Smooth muscle cell (in vitro differentiated cells): Measurements from ENCODE around the gene AGMO. TPM values are rescaled to one million over a fixed set of nuclear protein-coding genes. Genes with fewer than 3 reads are reported as not detected.

Experiments used
- DNase-seq: peaks from one replicate; lab custom pipeline; 2025; ENCODE audit not compliant: unreplicated experiment; lab: John Stamatoyannopoulos, UW
- H2AFZ ChIP-seq: fragments of 200-600 bp; sonication (generic); 2 replicates; pipeline ENCODE4 v1.6.0; 2016; ENCODE audit warnings: antibody characterized with exemption, low read depth, mild to moderate bottlenecking
- H3F3A ChIP-seq: fragments of 200-600 bp; sonication (generic); 2 replicates; pipeline ENCODE4 v1.6.0; 2017; ENCODE audit warnings: antibody characterized with exemption, low read depth
- H3K27ac ChIP-seq: fragments of 200-600 bp; sonication (generic); 2 replicates; pipeline ENCODE4 v1.5.1; 2016; ENCODE audit warnings: low read depth, mild to moderate bottlenecking
- H3K27me3 ChIP-seq: fragments of 200-600 bp; sonication (generic); 2 replicates; pipeline ENCODE4 v1.6.1; 2016; ENCODE audit warnings: low read depth, mild to moderate bottlenecking
- H3K36me3 ChIP-seq: fragments of 200-600 bp; sonication (generic); 2 replicates; pipeline ENCODE4 v1.5.1; 2016; ENCODE audit warnings: low read depth
- H3K4me1 ChIP-seq: fragments of 200-600 bp; sonication (generic); 2 replicates; pipeline ENCODE4 v1.5.1; 2016; ENCODE audit warnings: low read depth
- H3K4me2 ChIP-seq: fragments of 200-600 bp; sonication (generic); 2 replicates; pipeline ENCODE4 v1.6.0; 2016; ENCODE audit warnings: mild to moderate bottlenecking
- H3K4me3 ChIP-seq: fragments of 200-600 bp; sonication (generic); 2 replicates; pipeline ENCODE4 v1.5.1; 2016; ENCODE audit warnings: mild to moderate bottlenecking
- H3K79me2 ChIP-seq: fragments of 200-600 bp; sonication (generic); 2 replicates; pipeline ENCODE4 v1.6.0; 2016; ENCODE audit warnings: low read depth, mild to moderate bottlenecking
- H3K9ac ChIP-seq: fragments of 200-600 bp; sonication (generic); 2 replicates; pipeline ENCODE4 v1.6.0; 2016; ENCODE audit warnings: low read depth
- H3K9me3 ChIP-seq: fragments of 200-600 bp; sonication (generic); replicated peaks from 2 replicates; pipeline ENCODE4 v1.5.1; 2016; ENCODE audit warnings: low read depth
- H4K20me1 ChIP-seq: fragments of 200-600 bp; sonication (generic); 2 replicates; pipeline ENCODE4 v1.6.0; 2016; ENCODE audit warnings: low read depth
- CTCF ChIP-seq: fragments of 200-600 bp; sonication (generic); IDR thresholded peaks from 2 replicates; pipeline ENCODE4 v1.5.1; 2017; ENCODE audit warnings: borderline replicate concordance, mild to moderate bottlenecking, antibody characterized with exemption; ENCODE audit not compliant: insufficient read depth, poor library complexity, severe bottlenecking
- WGBS: methylation state at CpG from one replicate; pipeline ENCODE4 v1.1.7; 2016; ENCODE audit warnings: low lambda C conversion rate; 5-methylcytosine and 5-hydroxymethylcytosine counted together
- polyA plus RNA-seq: library from polyadenylated mRNA; unstranded; fragments of >200 nt; fragmentation: Nextera tagmentation; extraction: Ambion mirVana; gene quantifications from 2 replicates; pipeline ENCODE4 v1.2.1, GENCODE V29; 2016
- total RNA-seq: library from RNA; depleted of rRNA; stranded (reverse); fragments of >200 nt; gene quantifications from 2 replicates; pipeline ENCODE4 v1.2.3, GENCODE V29; 2014

Gene AGMO
- total and polyA plus RNA-seq, 2 experiments from 2014 or later = 0.27 to 0.50 TPM

- no peaks in the 10 kb centered on the region for H3K4me1 ChIP-seq
- H3K9ac ChIP-seq = no peak overlapping the region
- no peak overlapping the region for H3K4me2 ChIP-seq
- H3K36me3 ChIP-seq = no peaks in the 10 kb centered on the region
- TF ChIP-seq CTCF = no peak
- no peaks in the 10 kb centered on the region for H3K79me2 ChIP-seq
- H3K27ac ChIP-seq = no peak overlapping the region
- no peaks in the 10 kb centered on the region for H3K9me3 ChIP-seq
- H3F3A ChIP-seq = no peaks in the 10 kb centered on the region
- no peak overlapping the region for H3K4me3 ChIP-seq
- WGBS = 77% methylated on average over 2 of the region's 2 CpGs
- no peak for DNase-seq
- H3K27me3 ChIP-seq = no peaks in the 10 kb centered on the region
- H4K20me1 ChIP-seq = no peaks in the 10 kb centered on the region
- H2AFZ ChIP-seq = peak overlapping the region; percentile 49
Measured at GRCh38 chr7:15403751-15404150, 158.1 kb downstream of the AGMO start.

- no peak overlapping the region for H3K4me3 ChIP-seq
- no peaks in the 10 kb centered on the region for H3K9me3 ChIP-seq
- no peaks in the 10 kb centered on the region for H3F3A ChIP-seq
- no peaks in the 10 kb centered on the region for H3K27me3 ChIP-seq
- no peak overlapping the region for H3K4me2 ChIP-seq
- H2AFZ ChIP-seq = peak overlapping the region; percentile 49
- no peaks in the 10 kb centered on the region for H4K20me1 ChIP-seq
- TF ChIP-seq CTCF = no peak
- no peak for DNase-seq
- H3K36me3 ChIP-seq = no peaks in the 10 kb centered on the region
- no peaks in the 10 kb centered on the region for H3K4me1 ChIP-seq
- 0% methylated on average over 1 of the region's 1 CpG for WGBS
- H3K27ac ChIP-seq = no peak overlapping the region
- no peaks in the 10 kb centered on the region for H3K79me2 ChIP-seq
- H3K9ac ChIP-seq = no peak overlapping the region
Measured at GRCh38 chr7:15403315-15403714, 158.5 kb downstream of the AGMO start.

- Histone ChIP-seq H3K4me1 (no peaks in the 10 kb centered on the region), H3K4me3 (no peak overlapping the region), H3F3A (no peaks in the 10 kb centered on the region), H3K4me2 (no peak overlapping the region), H3K36me3 (no peaks in the 10 kb centered on the region), H3K27ac (no peak overlapping the region), H2AFZ (no peak overlapping the region), H3K9ac (no peak overlapping the region), H3K27me3 (no peaks in the 10 kb centered on the region), H3K9me3 (no peaks in the 10 kb centered on the region), H4K20me1 (no peaks in the 10 kb centered on the region), H3K79me2 (no peaks in the 10 kb centered on the region)
- no peak for TF ChIP-seq CTCF
- DNase-seq = no peak
- WGBS = 87% methylated on average over 2 of the region's 2 CpGs
Measured at GRCh38 chr7:15402436-15403136, 159.2 kb downstream of the AGMO start.

- Histone ChIP-seq H3K9me3 (no peaks in the 10 kb centered on the region), H3K36me3 (no peaks in the 10 kb centered on the region), H3K79me2 (no peaks in the 10 kb centered on the region), H3K27me3 (no peaks in the 10 kb centered on the region), H3K4me3 (no peak overlapping the region), H2AFZ (no peak overlapping the region), H4K20me1 (no peaks in the 10 kb centered on the region), H3K4me1 (no peaks in the 10 kb centered on the region), H3K4me2 (no peak overlapping the region), H3F3A (no peaks in the 10 kb centered on the region), H3K27ac (no peak overlapping the region), H3K9ac (no peak overlapping the region)
- WGBS = 70% methylated on average over 3 of the region's 3 CpGs
- no peak for TF ChIP-seq CTCF
- no peak for DNase-seq
Measured at GRCh38 chr7:15400440-15400839, 161.4 kb downstream of the AGMO start.
